ENCODE results near the gene KDM1B. TPM values are rescaled to one million over a fixed set of nuclear protein-coding genes. Genes with fewer than 3 reads are reported as not detected.

The KDM1B gene
- total and polyA plus RNA-seq, 2 of the 8 experiments (the other 6 are each of a cell fraction or from before 2014, with no cell fraction given): 3.7 to 7.5 TPM

GRCh38 chr6:18155150-18155863 is at the start of gene KDM1B (continued):
- TF ChIP-seq NRF1 (IDR thresholded peaks at IDR 0.05; ENCODE audit: low read depth, low read length): peak; percentile 24; the same call in 1 of the 2 replicates
- no peak for TF ChIP-seq SP2 (IDR thresholded peaks at IDR 0.05; ENCODE audit: low read length)
- 0 out of 2 replicates have a peak, but pooled peaks have one; percentile 2 for TF ChIP-seq EGR1 (IDR thresholded peaks at IDR 0.05; ENCODE audit: borderline replicate concordance, low read depth, low read length)
